Left ventricle myocardium inferior (tissue), 1 donor: ENCODE data around the gene FGFR3. TPM values are rescaled to one million over a fixed set of nuclear protein-coding genes. Genes with fewer than 3 reads are reported as not detected.

Experiments used
- DNase-seq: peaks from one replicate; pipeline ENCODE4 v3.0.0-alpha.2; 2020
- H3K27ac ChIP-seq: fragments of 200-600 bp; replicated peaks from 2 replicates; pipeline ENCODE4 v1.8.0; 2021
- H3K27me3 ChIP-seq: fragments of 200-600 bp; 2 replicates; pipeline ENCODE4 v1.8.0; 2021; ENCODE audit warnings: low read depth
- H3K36me3 ChIP-seq: fragments of 200-600 bp; 2 replicates; pipeline ENCODE4 v1.8.0; 2021
- H3K4me1 ChIP-seq: fragments of 200-600 bp; 2 replicates; pipeline ENCODE4 v1.8.0; 2021
- H3K4me3 ChIP-seq: fragments of 200-600 bp; 2 replicates; pipeline ENCODE4 v1.8.0; 2021; ENCODE audit warnings: mild to moderate bottlenecking, moderate library complexity
- H3K9me3 ChIP-seq: fragments of 200-600 bp; replicated peaks from 2 replicates; pipeline ENCODE4 v1.8.0; 2021
- intact Hi-C: fragments of 100-400 bp; cut with micrococcal nuclease; formaldehyde crosslinking; loops from one replicate; pipeline ENCODE4 v1.11.0; 2022
- total RNA-seq: library from RNA; stranded (reverse); fragmentation: NEBNext Ultra II Directional; extraction: Animal tissue kit (Norgen Biotek cat#: 25700); gene quantifications from one replicate; pipeline ENCODE4 v1.2.1, GENCODE V29; 2021
- TF ChIP-seq, protein P1 (sequence below): fragments of 200-600 bp; IDR thresholded peaks from 2 replicates; pipeline ENCODE4 v1.8.0; 2021; ENCODE audit warnings: antibody characterized with exemption, mild to moderate bottlenecking, borderline replicate concordance
- donor health status: DM: no; HTN: yes; CAD: no; lungs with severe emphysema.

Gene FGFR3
- total RNA-seq, 1 donor from 2014 or later, result 3.5 TPM

DNA sequence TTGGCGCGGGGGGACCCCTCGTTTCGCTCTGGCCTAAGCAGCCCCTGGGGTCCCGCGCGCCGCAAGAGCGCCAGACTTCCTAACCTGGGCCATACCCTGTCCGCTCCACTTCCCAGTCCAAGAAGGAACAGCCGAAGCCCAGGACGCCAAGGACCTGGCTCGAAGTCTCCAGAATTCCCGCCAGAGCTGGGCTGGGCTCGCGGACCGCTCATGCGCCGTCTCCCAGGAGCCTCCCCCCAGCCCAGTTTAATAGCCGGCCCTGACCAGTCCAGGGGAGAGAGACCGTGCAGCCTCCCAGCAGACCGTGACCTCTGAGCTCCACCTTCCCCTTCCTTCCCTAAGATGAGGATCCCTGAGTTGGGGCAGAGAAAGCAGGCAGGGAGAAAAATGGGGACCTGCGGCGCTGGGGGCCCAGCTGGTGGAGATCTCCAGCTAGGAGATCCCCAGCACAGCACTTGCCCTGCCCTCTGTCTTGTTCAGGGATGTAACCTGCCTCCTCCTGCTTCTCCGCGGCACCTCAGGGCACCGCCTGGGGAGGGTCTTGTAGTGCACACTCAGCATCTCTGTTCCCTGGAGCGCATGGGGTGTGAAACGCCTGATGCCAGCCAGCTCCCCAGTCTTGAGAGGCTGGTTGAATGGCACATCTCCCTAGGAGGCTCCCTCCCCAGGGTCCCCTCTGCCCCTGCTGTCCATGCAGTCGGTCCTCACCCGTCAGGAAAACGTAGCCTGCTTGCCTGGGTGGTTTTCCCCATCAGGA is 64.0 kb downstream of the FGFR3 start:
- intact Hi-C loops, result no loop called here
- no peak for DNase-seq
- TF ChIP-seq, protein P1, sequence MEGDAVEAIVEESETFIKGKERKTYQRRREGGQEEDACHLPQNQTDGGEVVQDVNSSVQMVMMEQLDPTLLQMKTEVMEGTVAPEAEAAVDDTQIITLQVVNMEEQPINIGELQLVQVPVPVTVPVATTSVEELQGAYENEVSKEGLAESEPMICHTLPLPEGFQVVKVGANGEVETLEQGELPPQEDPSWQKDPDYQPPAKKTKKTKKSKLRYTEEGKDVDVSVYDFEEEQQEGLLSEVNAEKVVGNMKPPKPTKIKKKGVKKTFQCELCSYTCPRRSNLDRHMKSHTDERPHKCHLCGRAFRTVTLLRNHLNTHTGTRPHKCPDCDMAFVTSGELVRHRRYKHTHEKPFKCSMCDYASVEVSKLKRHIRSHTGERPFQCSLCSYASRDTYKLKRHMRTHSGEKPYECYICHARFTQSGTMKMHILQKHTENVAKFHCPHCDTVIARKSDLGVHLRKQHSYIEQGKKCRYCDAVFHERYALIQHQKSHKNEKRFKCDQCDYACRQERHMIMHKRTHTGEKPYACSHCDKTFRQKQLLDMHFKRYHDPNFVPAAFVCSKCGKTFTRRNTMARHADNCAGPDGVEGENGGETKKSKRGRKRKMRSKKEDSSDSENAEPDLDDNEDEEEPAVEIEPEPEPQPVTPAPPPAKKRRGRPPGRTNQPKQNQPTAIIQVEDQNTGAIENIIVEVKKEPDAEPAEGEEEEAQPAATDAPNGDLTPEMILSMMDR, result no peak

DNA sequence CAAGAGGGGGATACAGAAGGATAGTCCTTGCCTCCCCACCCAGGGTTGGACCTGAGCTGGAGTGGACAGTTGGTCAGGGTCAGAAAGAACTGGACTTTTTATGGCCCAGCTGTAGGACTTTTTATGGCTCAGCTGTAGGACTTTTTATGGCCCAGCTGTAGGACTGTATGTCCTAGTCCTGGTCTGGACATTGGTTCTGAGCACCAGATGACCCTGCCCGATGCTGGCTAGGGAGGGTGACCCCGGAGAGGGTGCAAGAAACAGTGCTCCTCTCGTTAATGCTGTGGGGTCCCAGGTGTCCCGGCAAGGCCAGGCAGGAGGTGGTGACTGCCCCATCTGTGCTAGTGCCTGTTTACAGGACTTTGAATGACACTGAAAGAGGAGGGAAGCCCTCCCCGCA is 64.8 kb downstream of the FGFR3 start:
- H3K36me3 ChIP-seq, result no peaks in the 10 kb centered on the region
- H3K4me3 ChIP-seq, result no peak overlapping the region
- no peak for DNase-seq
- peaks cover 50% of the 10 kb centered on the region for H3K4me1 ChIP-seq
- H3K27me3 ChIP-seq, result peaks cover 7% of the 10 kb centered on the region
- no peak overlapping the region for H3K27ac ChIP-seq
- intact Hi-C loops, result no loop called here
- H3K9me3 ChIP-seq, result no peaks in the 10 kb centered on the region
- TF ChIP-seq, protein P1, result no peak

More for the DNA sequence above, 64.0 kb downstream of the FGFR3 start:
- Histone ChIP-seq H3K9me3 (no peaks in the 10 kb centered on the region), H3K27ac (peak overlapping the region; percentile 86), H3K4me1 (peaks cover 52% of the 10 kb centered on the region), H3K27me3 (no peaks in the 10 kb centered on the region), H3K36me3 (no peaks in the 10 kb centered on the region), H3K4me3 (peak overlapping the region; percentile 76)

Other genes with a start within 250 kb of the FGFR3 start
- 0.71 TPM for gene FAM53A, start 109.0 kb upstream of the FGFR3 start, total RNA-seq
- gene SLBP, start 81.0 kb upstream of the FGFR3 start, total RNA-seq, result 11.7 TPM
- 29.6 TPM for gene TMEM129, start 72.0 kb upstream of the FGFR3 start, total RNA-seq
- 5.8 TPM for gene TACC3, start 71.8 kb upstream of the FGFR3 start, total RNA-seq
- gene LETM1, start 62.9 kb downstream of the FGFR3 start, total RNA-seq, result 38.8 TPM
- 42.5 TPM for gene NSD2, start 78.1 kb downstream of the FGFR3 start, total RNA-seq
- 10.2 TPM for gene NELFA, start 215.7 kb downstream of the FGFR3 start, total RNA-seq